HTR-8/SVneo (cell line): ENCODE results near the gene CORT.
"Not testable (repeated sequence)": the region's sequence is repeated elsewhere in the genome, so short reads cannot be mapped to it uniquely, and the experiment has no call there.

Experiments
- DNase-seq: peaks from one replicate; pipeline ENCODE4 v3.0.0; 2011; ENCODE audit warnings: low spot score, mixed read lengths; ENCODE audit not compliant: insufficient read length
- FAIRE-seq: peaks from 2 replicates; lab custom pipeline; 2011; peaks lifted over from hg19 to GRCh38; lab: Jason Lieb, UNC

CORT gene

DNA sequence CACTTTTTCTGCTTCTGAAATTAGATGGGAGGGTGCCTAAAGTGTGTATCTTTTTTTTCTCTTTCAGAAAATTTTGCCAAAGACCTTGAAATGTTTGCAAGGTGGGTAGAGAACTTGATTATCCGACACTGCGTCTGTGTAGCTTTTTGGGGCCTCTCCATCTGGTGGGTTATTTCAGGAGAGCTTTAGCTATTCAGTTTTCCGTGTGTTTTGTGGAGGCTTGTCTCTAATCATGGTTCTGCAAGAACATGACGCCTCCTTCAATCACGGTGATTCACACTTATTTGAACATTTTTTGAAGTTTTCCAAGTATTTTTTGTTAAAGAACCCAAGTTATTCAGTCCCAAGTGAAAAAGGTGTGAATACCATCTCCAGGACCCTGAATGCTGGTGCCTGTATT lies 15.2 kb upstream of the CORT start:
- DNase-seq (no peak), FAIRE-seq (no peak)

DNA sequence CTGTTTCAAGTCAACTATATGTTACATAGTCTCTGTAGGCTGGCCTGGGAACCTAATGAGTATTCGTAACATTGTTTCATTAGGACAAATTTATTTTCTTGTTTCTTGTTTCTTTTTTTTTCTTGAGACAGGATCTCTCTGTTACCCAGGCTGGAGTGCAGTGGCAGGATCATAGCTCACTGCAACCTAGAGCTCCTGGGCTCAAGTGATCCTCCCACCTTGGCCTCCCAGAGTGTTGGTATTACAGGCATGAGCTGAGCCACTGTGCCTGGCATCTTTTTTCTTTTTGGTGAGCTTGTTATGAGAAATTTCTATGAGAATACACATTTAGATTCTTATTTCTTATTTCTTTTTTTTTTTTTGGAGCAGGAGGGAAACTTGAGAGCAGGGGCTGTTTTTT lies 12.8 kb upstream of the CORT start:
- FAIRE-seq = no peak
- no peak for DNase-seq

DNA sequence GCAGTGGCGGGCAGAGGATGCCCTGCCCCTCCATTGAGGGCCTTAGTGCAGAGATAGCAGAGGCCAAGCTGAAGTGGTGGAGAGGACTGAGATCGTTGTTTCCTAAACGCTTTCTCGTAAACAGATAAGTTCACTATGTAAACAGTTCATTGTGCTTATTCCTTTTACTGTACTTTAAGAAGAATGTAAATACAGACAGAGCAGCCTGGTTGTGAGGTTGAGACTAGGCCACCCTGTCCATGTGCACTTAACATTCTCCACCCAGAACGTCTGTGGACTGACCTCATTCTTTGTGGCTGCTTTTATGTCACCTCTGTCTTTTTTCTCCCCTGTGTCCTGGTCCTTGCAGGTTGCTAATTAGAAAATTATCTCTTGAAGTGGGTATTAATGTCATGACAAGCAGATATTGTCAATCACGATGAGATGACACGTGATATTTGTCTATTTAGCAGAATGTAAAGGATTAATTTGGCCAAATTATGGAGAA lies 11.1 kb upstream of the CORT start:
- no peak for DNase-seq
- FAIRE-seq = no peak

DNA sequence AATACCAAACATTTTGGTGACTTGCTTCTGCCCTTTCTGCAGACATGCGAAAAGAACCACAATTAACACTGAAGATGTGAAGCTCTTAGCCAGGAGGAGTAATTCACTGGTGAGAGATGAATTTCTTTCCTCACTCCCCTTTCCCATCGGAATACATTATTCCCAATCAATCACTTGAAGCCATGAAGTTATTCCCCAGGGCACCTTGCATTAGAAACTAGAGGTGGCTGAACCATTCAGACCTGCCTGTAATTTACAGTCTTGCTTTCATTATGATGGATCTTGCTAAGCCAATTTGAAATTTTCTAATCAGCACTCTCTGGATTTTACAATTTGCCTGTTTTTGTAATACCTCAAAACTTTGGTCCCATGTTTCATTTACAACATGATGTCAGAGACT lies 9.5 kb upstream of the CORT start:
- DNase-seq (no peak), FAIRE-seq (no peak)

DNA sequence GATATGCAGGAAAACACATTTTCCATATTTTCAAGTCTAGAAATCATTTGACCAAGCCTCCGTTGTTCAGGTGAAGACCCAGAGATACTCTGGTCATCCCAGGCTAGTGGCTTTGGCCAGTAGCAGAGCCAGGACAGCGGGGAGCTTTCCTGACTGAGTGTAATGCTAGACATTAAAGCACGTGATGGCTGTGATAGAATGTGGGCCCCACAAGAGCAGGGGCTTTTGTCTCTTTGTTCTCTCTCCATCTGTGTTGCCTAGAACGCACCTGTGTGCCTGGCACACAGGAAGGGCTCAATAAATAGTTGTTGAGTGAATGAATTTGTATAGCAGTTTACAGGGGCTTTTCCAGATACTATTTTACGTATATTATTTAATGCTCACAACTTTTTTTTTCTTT lies 9.0 kb upstream of the CORT start:
- DNase-seq = no peak
- FAIRE-seq = no peak

DNA sequence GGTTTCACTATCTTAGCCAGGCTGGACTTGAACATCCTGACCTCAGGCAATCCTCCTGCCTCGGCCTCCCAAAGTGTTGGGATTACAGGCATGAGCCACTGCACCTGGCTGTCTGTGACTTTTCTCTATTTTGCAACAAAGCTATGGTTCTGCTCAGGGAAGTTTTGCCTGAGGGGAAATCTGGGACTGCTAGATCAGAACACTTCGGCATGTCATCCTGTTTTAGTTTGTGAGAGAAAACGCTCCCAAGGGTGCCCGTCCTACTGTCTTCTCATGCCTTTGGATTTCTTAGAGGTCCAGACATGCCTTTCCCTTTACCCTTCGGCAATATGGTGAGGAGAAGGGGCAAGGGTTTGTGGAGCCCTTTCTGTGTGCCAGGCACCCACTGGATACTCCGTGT lies 5.6 kb upstream of the CORT start:
- FAIRE-seq (no peak), DNase-seq (no peak)

DNA sequence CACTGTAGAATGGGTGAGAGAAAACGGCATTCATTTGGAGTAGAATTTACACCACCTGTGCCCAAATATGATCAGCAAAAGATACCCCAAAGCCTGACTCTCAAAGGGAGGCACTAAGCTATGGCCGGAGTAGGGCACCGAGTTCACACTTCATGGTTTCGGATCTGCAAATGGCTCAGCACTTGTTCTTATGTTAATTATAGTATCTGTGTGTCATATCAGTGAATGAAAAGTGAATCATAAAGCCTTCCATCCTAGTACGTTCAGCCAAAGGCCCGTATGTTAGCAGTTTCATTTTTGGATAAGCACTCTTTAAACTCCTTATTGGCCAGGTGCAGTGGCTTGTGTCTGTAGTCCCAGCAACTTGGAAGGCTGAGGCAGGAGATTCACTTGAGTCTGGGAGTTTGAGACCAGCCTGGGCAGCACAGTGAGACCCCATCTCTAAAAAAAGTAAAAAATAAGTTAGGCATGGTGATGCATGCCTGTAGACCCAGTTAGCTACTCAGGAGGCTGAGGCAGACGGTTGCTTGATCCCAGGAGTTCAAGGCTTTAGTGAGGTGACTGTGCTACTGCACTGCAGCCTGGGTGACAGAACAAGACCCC lies 4.9 kb upstream of the CORT start:
- no peak for DNase-seq
- no peak for FAIRE-seq

DNA sequence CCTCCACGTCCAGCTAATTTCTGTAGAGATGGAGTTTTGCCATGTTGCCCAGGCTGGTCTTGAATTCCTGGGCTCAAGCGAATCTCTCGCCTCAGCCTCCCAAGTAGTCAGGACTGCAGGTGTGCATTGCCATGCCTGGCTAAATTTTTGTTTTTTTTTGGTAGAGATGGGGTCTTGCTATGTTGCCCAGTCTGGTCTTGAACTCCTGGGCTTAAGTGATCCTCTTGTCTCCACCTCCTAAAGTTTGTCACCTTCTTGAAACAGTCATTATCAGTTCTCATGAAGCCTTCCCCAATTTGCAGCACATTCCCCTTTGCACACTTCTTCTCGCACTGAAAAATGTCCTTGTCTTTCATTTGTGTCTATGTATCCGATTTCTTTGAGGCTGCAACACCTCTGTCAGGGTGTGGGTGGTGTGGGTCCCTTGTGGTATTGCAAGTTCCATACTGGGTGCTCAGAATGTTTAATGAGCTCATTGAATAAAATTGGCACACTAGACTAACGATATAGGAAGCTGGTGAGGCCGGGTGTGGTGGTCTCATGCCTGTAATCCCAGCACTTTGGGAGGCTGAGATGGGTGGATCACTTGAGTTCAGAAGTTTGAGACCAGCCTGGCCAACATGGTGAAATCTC lies 2.9 kb upstream of the CORT start:
- FAIRE-seq = no peak
- DNase-seq = no peak

DNA sequence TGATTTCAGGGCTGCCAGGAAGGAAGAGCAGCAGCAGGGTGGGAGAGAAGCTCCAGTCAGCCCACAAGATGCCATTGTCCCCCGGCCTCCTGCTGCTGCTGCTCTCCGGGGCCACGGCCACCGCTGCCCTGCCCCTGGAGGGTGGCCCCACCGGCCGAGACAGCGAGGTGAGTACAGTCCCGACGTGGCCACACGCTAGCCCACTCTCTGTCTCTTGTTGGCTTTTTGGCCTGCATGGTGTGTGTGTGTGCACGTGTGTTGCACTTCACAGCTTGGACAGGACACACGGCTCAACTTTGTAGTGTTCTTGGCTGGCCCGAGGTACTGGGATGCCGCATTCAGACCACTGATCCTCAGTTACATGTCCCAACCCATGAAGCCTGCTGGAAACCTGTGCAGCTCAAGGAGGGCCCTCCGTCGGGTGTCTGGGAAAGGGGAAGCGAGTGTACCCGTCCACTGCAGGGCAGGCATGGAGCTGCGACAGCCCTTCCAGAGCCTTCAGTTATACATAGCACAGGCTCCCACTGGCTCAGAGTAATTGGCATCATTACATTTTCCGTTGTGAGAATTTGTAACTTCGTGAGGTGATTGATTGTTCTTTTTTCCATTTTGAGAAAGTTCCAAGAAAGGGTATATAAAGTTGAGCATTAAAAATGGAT lies 454 bp downstream of the CORT start:
- no peak for FAIRE-seq

DNA sequence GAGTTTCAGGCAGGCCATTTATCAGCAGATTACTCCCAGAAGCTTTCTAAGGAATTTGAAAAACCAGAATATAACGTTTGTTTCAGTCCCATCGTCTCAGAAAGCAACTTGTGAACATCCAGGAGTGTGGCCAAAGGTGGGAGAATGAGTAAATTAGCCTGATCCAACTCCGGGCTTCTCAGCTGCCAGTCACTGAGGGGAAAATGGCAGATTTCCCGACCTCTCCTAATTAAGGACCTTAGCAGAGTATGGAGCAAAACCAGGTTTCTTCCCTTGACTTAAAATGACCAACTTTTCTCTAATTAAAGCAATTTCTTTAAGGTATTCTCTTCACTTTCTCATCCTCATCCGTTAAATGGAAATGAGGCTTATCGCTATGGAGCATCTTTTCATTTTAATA lies 1.0 kb downstream of the CORT start:
- FAIRE-seq (no peak), DNase-seq (no peak)

More for the DNA sequence above, 454 bp downstream of the CORT start:
- DNase-seq = no peak

DNA sequence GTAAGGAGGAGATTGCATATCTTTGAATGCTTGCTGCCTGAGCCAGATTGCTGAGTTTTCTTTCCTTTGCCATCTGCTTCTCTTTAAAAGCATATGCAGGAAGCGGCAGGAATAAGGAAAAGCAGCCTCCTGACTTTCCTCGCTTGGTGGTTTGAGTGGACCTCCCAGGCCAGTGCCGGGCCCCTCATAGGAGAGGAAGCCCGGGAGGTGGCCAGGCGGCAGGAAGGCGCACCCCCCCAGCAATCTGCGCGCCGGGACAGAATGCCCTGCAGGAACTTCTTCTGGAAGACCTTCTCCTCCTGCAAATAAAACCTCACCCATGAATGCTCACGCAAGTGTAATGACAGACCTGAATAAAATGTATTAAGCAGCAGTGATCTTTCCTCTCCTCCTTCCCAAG lies 1.5 kb downstream of the CORT start:
- DNase-seq (no peak), FAIRE-seq (no peak)

DNA sequence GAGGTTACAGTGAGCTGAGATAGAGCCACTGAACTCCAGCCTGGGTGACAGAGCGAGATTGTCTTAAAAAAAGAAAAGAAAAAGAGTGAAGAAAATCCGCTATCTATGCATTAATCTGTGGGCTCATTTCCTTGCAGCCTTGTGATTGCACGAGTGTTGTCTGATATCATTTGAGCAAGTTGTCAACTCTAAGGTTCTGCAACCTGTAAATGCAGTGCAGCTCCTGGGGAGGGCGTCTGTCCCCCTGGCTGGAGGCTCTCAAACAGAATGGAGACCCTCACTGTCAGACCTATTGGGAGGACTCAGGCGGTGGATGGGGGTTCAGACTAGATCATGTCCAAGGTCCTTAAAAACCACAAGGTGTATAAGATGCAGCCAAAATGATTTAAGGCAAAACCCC lies 6.2 kb downstream of the CORT start:
- no peak for DNase-seq
- no peak for FAIRE-seq

DNA sequence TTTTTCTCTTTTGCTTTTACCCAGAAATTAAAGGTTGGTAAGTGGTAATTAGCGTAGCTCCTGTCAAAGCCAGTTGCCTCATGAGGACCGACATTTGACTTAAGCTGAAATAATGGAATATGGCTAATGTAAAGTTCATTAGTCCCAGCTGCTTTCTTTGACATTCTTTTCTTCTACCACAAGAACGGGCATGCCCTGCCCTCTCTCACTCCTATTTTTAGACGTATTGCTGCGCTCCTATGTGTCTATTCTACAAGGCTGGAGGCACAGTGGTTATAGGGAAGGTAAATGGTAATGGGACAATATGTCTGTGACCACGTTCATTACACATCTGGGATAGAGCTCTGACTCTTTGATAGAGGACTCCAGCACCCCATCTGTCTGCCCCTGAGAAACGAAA lies 6.8 kb downstream of the CORT start:
- FAIRE-seq = no peak
- no peak for DNase-seq

DNA sequence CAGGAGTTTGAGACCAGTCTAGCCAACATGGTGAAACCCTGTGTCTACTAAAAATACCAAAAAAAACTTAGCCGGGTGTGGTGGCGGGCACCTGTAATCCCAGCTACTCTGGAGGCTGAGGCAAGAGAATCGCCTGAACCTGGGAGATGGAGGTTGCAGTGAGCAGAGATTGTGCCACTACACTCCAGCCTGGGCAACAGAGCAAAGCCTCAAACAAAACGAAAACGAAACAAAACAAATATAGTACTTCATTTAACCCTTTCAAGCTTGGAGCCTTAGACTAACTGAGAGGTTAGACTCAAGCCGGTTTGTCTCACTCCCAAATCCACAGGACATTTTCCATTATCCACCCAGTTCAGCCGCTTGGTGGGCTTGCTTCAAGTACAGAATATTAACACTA lies 7.6 kb downstream of the CORT start:
- not testable (repeated sequence) for FAIRE-seq, DNase-seq

DNA sequence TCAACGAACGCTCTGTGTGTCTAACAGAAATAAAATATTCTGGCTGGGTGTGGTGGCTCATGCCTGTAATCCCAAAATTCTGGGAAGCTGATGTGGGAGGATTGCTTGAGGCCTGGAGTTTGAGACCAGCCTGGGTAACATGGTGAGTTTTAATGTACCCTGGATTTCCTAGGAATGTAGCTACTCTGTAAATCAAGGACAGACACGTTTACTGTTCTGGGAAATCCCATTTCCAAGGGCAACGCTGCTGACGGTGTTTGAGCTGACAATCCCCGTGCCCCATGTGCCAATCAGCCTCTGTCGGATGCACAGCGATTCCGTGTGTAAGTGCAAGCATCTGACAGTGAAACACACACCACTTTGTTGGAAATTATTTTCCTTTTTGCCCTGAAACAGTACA lies 8.0 kb downstream of the CORT start:
- DNase-seq (no peak), FAIRE-seq (no peak)

DNA sequence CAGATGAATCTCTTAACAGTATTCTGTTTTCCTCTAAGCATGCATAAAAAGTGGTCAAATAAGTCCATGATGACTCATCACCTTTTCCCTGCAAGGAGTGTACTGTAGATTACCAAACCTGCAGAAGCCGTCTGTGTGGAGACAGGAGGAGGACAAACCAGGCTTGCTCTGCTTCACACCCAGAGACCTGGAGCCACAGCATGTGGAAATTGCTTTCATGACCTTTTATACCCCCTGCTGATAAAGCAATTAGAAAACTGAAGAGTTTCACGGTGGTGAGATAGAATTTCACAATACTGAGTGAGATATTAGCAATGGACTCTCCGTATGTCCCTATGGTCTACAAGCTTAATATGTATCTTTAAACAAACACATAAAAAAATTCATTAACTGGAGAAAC lies 9.4 kb downstream of the CORT start:
- DNase-seq (peak; percentile 60), FAIRE-seq (no peak)

DNA sequence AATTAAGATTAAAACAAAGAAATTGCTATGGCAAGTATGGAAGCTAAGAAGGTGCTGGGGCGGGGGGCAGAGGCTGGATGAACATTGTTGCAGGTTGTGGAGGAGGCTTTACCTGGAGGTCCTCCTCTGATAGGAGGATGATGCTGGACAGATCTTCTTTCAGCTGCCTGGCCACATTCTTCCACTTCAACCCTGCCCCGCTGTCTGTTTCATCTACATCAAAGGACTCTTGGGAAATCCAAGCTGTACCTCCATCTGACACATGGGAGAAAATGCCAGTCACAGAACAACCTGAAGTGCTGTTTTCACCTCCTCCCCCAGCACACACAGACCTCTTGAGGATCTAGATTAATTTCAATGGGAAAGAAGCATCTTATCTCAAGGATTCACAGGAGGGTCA lies 17.2 kb downstream of the CORT start:
- DNase-seq = no peak
- no peak for FAIRE-seq

DNA sequence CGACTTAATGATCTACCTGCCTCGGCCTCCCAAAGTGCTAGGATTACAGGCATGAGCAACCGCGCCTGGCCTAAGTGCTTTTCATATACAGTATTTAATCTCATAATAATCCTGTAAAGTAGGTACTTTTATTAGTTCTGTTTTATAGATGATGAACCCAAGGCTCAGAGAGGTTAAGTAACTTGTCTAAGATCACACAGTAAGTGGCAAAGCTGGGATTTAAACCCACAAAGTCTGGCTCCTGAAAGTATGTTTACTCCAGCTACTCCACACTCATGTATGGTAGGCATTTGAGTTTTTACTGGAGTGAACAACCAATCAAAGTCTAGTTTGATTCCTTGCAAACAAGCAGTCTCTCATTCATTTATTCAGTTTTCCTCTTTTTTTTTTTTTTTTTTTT lies 20.2 kb downstream of the CORT start:
- FAIRE-seq (no peak), DNase-seq (no peak)

DNA sequence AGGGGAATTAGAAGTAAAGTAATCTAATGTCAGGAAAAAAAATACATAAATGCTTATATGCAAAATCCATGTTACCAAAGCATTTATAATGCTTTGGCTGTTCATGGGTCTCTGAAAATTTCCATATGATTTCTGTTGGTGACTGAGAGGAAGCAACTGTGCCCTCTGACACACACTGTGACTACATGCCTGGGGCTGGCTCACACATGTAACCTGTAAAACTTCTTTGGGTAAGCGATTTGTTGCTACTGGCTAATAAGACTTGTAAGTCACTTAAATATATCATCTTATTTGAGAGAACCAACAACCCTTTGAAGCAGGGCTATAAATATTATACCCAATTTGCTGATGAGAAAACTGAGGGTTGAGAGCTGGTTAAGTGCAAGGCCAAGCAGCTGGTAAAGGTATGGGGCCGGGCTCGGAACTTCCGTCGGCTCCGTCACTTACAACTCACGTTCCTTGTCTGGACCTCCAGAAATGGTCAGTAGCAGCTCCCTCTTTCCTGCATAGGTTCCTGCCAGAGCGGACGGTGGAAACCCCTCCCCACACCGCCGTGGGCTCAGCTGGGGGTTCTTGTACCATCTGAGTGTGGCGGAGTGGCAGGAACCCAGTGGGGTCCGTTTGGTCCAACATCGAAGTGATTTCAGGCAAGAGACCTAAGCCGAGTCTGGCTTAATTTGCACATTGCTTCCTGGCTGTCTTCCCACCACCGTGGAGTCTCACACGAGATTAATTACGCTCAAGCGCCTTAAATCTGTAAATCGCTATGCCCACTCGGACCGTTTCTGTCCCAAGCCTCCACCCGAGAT lies 21.8 kb downstream of the CORT start:
- FAIRE-seq = no peak
- no peak for DNase-seq

DNA sequence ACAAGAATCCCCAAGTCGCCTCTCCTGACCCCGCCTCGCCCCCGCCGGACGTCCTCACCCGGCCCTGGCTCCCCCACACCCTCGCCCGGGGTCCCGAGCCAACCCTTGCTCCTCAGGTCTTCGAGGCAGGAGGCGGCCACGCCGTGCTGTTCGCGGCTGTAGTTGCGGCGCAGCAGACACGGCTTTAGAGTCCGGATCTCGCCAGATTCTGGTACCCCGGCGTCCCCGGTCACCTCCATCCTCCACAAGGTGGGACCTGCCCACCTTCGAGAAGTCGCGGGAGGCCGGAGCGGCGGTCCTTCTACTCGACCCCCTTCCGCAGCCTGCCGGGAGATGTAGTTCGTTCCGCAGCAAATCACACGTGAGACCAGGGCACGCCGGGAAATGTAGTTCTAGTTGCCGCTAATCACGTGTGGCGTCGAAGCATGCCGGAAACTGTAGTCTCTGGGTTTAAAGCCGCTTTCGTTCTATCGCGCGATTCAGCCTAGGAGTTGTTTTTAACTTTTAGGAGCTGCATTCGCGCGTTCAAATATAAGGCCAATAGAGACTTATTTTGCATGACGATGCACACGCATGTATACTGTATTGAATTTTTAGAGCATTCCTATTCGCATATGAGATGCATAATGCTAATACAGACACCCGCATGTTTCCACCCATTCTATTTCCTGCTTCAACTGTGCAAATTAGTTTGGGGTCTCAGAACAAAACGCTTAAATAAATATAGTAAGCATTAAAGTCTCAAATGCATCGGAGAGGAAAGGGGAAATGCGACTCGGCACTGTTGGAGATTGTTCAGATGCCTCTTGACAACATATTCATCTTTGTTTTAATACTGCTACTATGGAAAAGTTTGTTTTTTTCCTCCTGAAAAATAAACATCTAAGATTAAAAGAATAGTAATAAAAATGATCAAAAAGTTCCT lies 22.7 kb downstream of the CORT start, which contains the start of gene DFFA:
DFFA (minus strand) TSS at position 310 of the 925 bp plus-strand sequence; CDS start at position 239, 71 bp downstream.
- DNase-seq (peak; percentile 94), FAIRE-seq (peak; percentile 82)
